HUDEP-2 (cell line): ENCODE results near the gene TBRG4.

ENCODE experiments used
- DNase-seq, 76 experiments: peaks; one replicate each; lab custom pipeline; 2025; ENCODE audit not compliant: unreplicated experiment in 76 of 76; lab: John Stamatoyannopoulos, UW

The TBRG4 gene

GRCh38 chr7:45092931-45093235 is 18.6 kb downstream of the TBRG4 start:
- no peak for DNase-seq

GRCh38 chr7:45092100-45092930 is 19.2 kb downstream of the TBRG4 start:
- no peak for DNase-seq

- DNase-seq = peak in 24 of 76 experiments; percentile 1 to 48 (median 18)
These were observed 22.1 kb downstream of the TBRG4 start for GRCh38 chr7:45089341-45089891.

- no peak for DNase-seq
These were observed 22.6 kb downstream of the TBRG4 start, which contains the start of gene NACAD for GRCh38 chr7:45088821-45089340. NACAD (minus strand) TSS chr7:45088969; CDS start chr7:45088894, 75 bp downstream.

GRCh38 chr7:45088146-45088701 is 23.3 kb downstream of the TBRG4 start:
- DNase-seq = no peak

GRCh38 chr7:45087301-45088145 is 24.0 kb downstream of the TBRG4 start:
- DNase-seq = no peak

GRCh38 chr7:45086331-45087065 is 25.0 kb downstream of the TBRG4 start:
- no peak for DNase-seq

GRCh38 chr7:45085619-45086200 is 25.8 kb downstream of the TBRG4 start:
- no peak for DNase-seq

- no peak for DNase-seq
These were observed 26.4 kb downstream of the TBRG4 start for GRCh38 chr7:45084901-45085618.

GRCh38 chr7:45084336-45084735 is 27.2 kb downstream of the TBRG4 start:
- no peak for DNase-seq

- DNase-seq = no peak
These were observed 28.6 kb downstream of the TBRG4 start for GRCh38 chr7:45082831-45083331.

- DNase-seq = no peak
These were observed 29.3 kb downstream of the TBRG4 start for GRCh38 chr7:45082031-45082830.

GRCh38 chr7:45081670-45081974 is 29.9 kb downstream of the TBRG4 start:
- DNase-seq = no peak

GRCh38 chr7:45080958-45081669 is 30.4 kb downstream of the TBRG4 start:
- no peak for DNase-seq

- peak in 3 of 76 experiments; percentile 9 to 38 (median 21) for DNase-seq
These were observed 31.1 kb downstream of the TBRG4 start for GRCh38 chr7:45080265-45080957.

- DNase-seq = peak in 3 of 76 experiments; percentile 7 to 13 (median 9)
These were observed 33.3 kb downstream of the TBRG4 start for GRCh38 chr7:45078125-45078681.

GRCh38 chr7:45077579-45077978 is 33.9 kb downstream of the TBRG4 start:
- no peak for DNase-seq
